ENCODE data around the gene ADGRG4.
"Not testable (repeated sequence)": the region's sequence is repeated elsewhere in the genome, so short reads cannot be mapped to it uniquely, and the experiment has no call there.

The ADGRG4 gene, protein sequence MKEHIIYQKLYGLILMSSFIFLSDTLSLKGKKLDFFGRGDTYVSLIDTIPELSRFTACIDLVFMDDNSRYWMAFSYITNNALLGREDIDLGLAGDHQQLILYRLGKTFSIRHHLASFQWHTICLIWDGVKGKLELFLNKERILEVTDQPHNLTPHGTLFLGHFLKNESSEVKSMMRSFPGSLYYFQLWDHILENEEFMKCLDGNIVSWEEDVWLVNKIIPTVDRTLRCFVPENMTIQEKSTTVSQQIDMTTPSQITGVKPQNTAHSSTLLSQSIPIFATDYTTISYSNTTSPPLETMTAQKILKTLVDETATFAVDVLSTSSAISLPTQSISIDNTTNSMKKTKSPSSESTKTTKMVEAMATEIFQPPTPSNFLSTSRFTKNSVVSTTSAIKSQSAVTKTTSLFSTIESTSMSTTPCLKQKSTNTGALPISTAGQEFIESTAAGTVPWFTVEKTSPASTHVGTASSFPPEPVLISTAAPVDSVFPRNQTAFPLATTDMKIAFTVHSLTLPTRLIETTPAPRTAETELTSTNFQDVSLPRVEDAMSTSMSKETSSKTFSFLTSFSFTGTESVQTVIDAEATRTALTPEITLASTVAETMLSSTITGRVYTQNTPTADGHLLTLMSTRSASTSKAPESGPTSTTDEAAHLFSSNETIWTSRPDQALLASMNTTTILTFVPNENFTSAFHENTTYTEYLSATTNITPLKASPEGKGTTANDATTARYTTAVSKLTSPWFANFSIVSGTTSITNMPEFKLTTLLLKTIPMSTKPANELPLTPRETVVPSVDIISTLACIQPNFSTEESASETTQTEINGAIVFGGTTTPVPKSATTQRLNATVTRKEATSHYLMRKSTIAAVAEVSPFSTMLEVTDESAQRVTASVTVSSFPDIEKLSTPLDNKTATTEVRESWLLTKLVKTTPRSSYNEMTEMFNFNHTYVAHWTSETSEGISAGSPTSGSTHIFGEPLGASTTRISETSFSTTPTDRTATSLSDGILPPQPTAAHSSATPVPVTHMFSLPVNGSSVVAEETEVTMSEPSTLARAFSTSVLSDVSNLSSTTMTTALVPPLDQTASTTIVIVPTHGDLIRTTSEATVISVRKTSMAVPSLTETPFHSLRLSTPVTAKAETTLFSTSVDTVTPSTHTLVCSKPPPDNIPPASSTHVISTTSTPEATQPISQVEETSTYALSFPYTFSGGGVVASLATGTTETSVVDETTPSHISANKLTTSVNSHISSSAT (N-terminal part only)

GRCh38 chrX:136300721-136301120 lies at the start of gene ADGRG4:
TSS of gene ADGRG4 (plus strand) at chrX:136300963. CDS start at chrX:136308778, 7,815 bp downstream.
- not testable (repeated sequence) for DNase-seq

DNA sequence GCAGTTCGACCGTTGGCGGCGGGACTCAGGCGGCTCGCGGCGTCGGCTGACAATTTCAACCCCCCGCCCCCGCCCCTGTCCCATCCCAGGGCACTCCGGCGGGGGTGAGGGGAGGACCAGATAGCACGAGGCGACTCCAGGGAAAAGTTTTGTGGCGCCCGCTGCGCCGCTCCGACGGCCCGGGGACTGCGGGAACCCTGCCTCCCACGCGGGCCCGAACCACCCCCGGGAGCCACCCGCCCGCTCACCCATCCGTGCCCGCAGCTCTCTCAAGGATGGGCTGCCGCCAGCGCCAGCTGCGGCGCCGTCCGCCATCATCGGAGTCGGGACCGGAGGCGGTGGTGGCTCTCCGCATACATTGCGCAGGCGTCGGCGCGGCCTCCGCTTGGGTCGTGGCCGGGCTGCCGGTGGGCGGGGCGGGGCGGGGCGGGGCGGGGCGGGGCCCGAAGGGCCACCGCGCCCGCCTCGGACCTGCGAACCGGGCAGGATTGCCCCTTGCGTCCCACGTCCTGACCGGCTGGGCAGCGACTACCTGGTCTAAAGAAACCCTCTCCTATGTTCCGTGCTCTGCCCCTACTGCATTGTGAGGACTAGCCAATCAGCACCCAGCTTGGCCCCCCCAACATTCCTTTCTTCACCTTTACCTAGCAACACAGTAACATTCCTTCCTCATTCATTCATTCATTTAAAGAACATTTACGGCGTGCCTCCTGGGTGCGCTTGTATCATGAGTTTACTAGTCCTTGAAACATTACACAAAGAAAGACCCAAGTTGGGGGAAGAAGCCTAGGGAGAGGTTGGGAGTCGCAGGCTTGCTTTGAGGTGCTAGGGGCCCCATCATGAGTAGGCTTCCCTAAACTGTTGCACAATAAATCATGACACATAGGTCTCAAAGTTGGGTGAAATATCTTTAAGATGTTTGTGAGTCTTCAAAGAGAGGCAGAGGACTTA lies 49.4 kb upstream of the ADGRG4 start, which contains the start of gene MAP7D3:
Gene MAP7D3 (minus strand): TSS at position 360 of the 951 bp plus-strand sequence. CDS start 42 bp downstream, at position 318.
- DNase-seq, result peak; percentile 67

GRCh38 chrX:136255541-136255940 lies 45.2 kb upstream of the ADGRG4 start:
- DNase-seq, result no peak

DNA sequence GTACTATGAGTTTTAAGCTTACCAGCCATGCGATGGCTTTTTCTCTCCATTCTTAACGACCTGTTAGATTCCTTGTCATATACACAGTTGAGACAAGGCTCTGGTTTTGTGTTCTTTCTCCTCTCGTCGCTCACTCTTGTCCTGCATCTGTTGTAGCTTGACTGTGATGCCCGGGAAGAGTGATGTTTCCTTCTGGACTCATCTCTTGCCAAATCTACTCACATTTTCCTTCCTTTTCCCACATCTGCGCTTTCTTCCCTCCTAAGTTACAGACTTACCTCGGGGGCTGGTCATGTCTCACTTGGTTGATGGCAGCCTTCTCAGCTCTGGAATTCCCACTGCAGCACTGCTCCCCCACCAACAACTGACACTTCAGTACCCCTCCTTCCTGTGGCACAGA lies 44.7 kb upstream of the ADGRG4 start:
- DNase-seq, result no peak

- no peak for DNase-seq
Observed at GRCh38 chrX:136258951-136259350, 41.8 kb upstream of the ADGRG4 start.

DNA sequence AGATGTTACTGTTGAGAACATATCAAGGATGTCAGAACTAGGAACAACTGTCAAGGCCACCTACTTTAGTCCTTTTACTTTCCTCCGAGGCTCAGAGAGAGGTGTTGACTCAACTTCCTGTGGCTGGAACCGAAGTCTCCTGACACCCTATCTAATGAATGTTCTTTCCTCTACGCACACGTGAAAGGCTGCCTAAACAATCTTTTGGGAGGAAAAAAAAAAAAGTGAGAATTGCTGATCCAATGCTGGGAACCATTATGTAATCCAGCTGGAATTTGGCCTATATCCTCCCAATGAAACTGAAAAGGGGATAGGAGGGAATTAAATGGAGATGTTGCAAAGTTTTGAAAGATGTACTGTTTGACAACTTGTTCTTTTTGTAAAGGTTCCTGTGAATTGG lies 41.2 kb upstream of the ADGRG4 start:
- DNase-seq, result no peak

DNA sequence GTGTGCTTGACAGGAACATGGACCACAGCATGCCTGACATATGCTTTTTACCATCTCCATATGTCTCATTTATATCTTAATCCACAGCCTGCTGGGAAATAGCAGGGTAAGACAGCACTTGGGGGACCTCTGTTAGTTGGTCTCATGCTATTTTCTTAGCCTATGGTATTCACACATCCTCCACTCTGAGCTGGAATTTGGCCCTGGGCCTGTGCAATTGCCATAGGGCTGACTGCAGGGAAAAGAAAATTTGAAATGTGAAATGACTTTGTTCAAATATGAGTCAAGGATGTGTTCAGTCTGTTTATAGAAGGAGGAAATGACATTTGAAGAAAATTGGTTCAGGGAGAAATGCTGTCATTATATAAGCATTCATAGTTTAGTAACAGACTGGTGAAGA lies 40.0 kb upstream of the ADGRG4 start:
- DNase-seq, result no peak

- DNase-seq, result no peak
Observed at GRCh38 chrX:136261321-136261720, 39.4 kb upstream of the ADGRG4 start.

DNA sequence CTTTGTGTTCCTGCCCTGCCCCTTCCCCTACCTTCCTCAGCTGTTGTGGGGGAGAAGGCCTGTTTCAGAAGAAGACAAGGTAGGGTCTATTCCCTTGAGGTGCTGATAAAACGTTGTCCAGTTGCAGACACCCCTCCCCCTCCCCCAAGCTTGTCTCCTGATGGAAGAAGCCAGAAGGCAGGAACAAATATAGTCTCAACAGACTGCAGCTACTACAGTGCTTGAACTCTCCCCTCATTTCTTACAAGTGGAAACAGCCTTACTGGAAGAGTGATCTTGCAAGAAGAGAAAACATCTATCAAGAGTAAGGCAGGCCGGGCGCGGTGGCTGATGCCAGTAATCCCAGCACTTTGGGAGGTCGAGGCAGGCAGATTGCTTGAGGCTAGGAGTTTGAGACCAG lies 38.5 kb upstream of the ADGRG4 start:
- DNase-seq, result no peak

DNA sequence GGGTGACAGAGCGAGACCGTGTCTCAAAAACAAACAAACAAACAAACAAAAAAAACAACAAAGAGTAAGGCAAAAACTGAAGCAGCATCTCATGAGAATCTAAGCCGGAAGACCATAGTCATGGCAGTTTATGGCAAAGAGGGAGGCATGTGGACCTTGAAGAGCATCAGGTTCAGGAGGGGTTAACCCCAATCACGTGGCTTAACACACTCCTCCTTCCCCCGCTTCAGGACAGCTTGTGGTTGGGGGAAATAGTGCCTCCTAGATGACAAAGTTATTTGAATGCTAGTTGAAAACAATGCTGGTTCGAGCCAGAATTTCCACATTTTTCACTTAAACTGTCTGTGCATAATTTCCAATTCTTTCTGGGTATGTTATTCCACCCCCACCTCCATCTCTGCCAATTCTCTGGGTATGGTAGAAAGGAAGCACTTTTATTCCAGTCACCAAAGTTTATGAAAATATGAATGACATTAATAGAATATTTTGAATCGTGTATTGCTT lies 37.9 kb upstream of the ADGRG4 start:
- no peak for DNase-seq

GRCh38 chrX:136266828-136267227 lies 33.9 kb upstream of the ADGRG4 start:
- no peak for DNase-seq

GRCh38 chrX:136268051-136269048 lies 32.4 kb upstream of the ADGRG4 start:
- DNase-seq, result peak; percentile 25

DNA sequence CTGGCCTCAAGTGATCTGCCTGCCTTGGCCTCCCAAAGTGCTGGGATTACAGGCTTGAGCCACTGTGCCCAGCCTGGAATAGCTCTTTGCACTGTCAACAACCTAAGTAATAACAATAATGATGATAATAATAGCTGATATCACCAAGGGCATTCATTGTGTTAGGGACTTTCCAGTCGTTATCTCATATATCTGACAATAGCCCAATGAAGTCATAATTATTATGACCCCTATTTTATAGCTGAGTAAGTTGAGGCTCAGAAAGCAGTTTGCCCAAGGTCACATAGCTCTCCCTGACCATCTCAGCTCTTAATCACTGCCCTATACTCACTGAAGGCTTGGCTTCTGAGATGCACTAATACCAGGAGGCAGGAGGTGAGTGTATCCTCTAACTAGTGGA lies 30.8 kb upstream of the ADGRG4 start:
- no peak for DNase-seq

DNA sequence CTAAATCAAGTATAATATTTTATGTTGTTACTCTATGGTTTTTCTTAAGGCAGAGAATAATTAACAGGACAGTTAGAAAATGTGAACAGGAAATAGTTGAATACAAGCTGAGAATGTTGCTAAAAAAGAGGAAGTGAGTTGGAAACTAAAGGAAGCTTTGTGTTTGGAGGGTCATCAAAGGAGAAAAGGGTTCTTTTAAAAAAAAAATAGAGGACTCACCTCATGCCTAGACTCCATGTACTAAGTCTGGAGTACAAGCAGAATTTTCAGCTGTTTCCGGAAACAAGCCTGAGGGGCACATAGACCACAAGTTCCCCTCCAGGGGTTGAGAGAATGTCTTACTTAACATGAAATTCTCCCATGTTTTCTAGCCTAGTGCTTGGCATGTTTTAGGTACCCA lies 29.5 kb upstream of the ADGRG4 start:
- no peak for DNase-seq

DNA sequence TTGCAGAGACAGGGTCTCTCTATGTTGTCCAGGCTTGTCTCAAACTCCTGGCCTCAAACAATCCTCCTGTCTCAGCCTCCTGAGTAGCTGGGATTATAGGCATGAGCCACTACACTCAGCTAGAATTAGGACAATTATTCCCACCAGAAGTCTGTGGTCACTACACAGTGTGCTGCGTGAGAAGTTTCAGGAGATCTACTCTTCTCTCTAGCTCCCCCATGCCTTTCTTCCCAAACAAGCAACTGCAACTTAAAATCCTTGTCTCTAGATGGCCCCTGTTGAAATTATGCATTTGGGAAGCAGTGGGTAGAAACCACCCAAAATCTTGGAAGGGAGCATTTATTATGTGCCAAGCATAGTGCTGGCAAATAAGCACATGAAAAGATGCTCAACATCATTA lies 28.4 kb upstream of the ADGRG4 start:
- no peak for DNase-seq

- DNase-seq, result no peak
Observed at GRCh38 chrX:136273986-136274385, 26.8 kb upstream of the ADGRG4 start.

DNA sequence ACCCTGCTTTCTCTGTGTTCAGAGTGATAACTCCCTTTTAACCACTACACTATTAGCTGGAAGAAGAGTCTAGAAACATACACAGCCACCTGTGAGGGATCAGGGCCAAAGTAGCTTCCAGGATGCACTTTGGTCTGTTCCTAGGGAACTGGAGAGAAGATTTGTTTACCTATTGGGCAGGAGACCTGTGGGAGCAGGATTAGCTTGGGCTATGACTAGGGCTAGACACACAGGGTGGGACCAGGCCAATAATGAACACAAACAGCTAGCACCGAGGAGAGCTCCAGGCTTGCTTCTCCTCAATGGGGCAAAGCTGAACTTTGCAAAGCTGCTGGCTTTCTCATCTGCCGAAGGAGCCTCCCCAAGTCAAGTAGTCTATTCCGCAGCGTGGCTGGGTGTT lies 25.2 kb upstream of the ADGRG4 start:
- no peak for DNase-seq

DNA sequence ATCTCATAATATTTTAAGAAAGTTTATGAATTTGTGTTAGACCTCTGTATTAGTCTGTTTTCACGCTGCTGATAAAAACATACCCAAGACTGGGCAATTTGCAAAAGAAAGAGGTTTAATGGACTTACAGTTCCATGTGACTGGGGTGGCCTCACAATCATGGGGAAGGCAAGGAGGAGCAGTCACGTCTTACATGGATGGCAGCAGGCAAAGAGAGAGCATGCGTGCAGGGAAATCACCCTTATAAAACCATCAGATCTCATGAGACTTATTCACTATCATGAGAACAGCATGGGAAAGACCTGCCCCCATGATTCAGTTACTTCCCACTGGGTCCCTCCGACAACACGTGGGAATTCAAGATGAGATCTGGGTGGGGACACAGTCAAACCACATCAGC lies 14.4 kb upstream of the ADGRG4 start:
- DNase-seq, result not testable (repeated sequence)

DNA sequence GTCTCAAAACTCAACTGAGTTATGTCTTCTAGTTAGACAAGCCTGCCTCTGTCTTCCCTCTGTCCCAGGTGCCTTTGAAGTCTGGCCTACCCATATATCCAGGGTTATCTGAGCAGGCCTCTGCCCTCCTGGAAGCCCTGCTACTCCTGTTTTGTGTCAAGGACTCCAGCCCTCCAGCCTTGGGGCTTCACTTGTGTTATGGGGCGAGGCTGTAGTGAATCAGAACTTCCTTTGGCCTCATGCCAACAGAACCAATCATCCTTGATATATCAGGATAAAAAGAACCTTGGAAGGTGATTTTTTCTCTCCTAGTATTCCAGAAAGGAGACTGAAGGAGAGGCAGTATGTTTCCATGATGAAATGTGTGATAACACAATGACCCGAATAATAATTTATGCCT lies 8.9 kb upstream of the ADGRG4 start:
- no peak for DNase-seq

DNA sequence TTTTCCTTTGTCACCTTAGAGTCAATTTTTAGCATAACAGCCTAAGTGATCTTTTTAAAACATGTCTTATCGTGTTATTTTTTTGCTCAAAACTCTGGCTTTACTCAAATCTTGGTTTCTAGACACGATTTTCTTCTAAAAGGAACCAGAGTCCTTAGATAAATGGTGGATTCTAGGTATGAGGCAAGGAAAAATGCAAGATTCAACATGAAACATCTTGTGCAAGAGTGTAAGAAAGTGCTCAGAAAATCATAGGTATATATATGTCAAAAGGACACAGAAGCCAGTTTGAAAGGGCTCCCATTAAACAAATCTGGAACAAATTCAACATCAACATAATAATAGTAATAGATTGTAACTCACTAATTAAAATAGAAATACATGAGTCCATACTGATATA lies 8.1 kb upstream of the ADGRG4 start:
- no peak for DNase-seq
